ACC112 (cell line): ENCODE measurements around the gene PRPF8.
A peak's percentile ranks its signal among the peaks of the same experiment; 100 is the strongest.

Source experiments
- H2AFZ ChIP-seq: fragments of 200-600 bp; sonication (generic); one replicate; pipeline ENCODE4 v1.6.0; 2017; ENCODE audit warnings: antibody characterized with exemption, low read length; ENCODE audit not compliant: unreplicated experiment
- H3K27ac ChIP-seq: fragments of 200-600 bp; sonication (generic); 2 replicates; pipeline ENCODE4 v1.5.1; 2014; ENCODE audit warnings: low read depth, mild to moderate bottlenecking, antibody characterized with exemption, low read length, moderate library complexity
- H3K27me3 ChIP-seq: fragments of 200-600 bp; sonication (generic); 2 replicates; pipeline ENCODE4 v1.6.1; 2014; ENCODE audit warnings: mild to moderate bottlenecking, antibody characterized with exemption, low read length, moderate library complexity, mixed read lengths; ENCODE audit not compliant: insufficient read depth
- H3K36me3 ChIP-seq: fragments of 200-600 bp; sonication (generic); 2 replicates; pipeline ENCODE4 v1.6.1; 2016; ENCODE audit warnings: mild to moderate bottlenecking, antibody characterized with exemption, low read length, moderate library complexity, mixed read lengths; ENCODE audit not compliant: insufficient read depth
- H3K4me1 ChIP-seq: fragments of 200-600 bp; sonication (generic); one replicate; pipeline ENCODE4 v1.6.1; 2016; ENCODE audit warnings: low read length, mixed read lengths; ENCODE audit not compliant: insufficient read depth, unreplicated experiment, control insufficient read depth
- H3K4me3 ChIP-seq: fragments of 200-600 bp; sonication (generic); 2 replicates; pipeline ENCODE4 v1.5.1; 2014; ENCODE audit warnings: mild to moderate bottlenecking, low read depth, low read length
- H3K79me2 ChIP-seq: fragments of 200-600 bp; sonication (generic); one replicate; pipeline ENCODE4 v1.6.0; 2016; ENCODE audit warnings: low read length; ENCODE audit not compliant: control insufficient read depth, unreplicated experiment, insufficient read depth

PRPF8 gene

DNA sequence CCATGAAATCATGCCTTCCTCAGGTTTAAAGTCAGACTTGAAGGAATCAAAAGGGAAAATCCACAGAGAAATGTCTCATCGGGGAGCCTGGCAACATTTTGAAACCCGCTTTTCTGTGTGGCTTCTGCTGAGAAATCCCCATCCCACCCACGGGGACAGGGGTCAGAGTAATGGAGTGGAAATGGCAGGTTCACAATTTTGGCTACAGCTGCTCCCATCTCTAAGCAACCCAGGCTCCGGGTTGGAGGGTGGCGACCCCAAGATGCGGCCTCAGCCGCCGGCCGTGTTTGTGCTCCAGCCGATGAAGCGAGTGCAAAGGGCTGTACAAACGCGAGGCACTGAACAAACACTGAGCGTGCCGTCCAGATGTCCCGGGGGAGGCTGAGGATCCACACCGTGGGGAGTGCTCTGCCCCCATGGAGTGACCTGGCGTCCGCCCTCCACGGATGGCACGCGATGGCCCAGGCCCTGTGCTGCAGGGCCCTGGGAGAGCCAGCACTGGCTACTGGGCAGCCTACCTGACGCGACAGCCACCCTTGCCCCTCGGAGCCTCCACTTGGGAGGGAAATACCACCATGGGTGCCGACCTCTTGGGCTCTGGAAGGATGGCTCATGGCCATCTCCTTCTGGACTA lies 78.2 kb downstream of the PRPF8 start:
- peaks cover 11% of the 10 kb centered on the region for H3K4me1 ChIP-seq
- H3K27me3 ChIP-seq, result no peaks in the 10 kb centered on the region
- H3K79me2 ChIP-seq, result no peaks in the 10 kb centered on the region
- no peak overlapping the region for H3K4me3 ChIP-seq
- peak overlapping the region; percentile 44; the same call in 1 of the 2 replicates for H3K27ac ChIP-seq
- no peak overlapping the region for H2AFZ ChIP-seq
- H3K36me3 ChIP-seq, result no peaks in the 10 kb centered on the region

DNA sequence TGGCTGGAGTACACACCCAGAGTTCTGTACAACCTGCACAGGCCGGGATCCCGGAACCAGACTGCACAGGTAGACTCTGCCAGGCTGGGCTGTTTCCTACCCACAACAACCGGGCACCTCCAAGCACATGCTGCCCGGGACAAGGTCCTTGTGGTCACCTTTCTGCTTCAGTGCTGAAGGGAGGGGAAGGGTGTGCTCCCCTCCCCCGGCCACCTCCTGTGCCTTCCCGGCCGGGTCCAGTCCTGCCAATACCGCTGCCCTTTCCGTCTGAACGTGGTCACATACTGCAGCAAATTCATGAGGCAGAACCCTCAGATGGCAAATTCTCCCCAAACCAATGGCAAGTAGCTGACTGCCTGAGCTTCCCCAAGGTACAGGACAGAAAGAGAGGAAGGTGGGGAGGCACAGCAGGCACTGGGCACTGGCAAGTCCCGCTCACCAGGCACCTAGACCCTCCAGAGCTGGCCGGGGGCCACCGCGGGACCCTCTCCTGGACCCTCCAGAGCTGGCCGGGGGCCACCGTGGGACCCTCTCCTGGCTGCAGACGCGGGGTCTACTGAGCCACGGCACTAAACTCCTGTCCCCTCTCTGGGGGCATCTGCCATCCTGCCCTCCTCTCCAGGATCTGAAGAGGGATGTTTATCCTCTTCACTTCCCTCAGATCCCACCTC lies 78.9 kb downstream of the PRPF8 start:
- H3K27ac ChIP-seq, result no peak overlapping the region
- H2AFZ ChIP-seq, result no peak overlapping the region
- no peaks in the 10 kb centered on the region for H3K27me3 ChIP-seq
- H3K79me2 ChIP-seq, result no peaks in the 10 kb centered on the region
- H3K4me1 ChIP-seq, result peaks cover 11% of the 10 kb centered on the region
- no peaks in the 10 kb centered on the region for H3K36me3 ChIP-seq
- H3K4me3 ChIP-seq, result no peak overlapping the region

DNA sequence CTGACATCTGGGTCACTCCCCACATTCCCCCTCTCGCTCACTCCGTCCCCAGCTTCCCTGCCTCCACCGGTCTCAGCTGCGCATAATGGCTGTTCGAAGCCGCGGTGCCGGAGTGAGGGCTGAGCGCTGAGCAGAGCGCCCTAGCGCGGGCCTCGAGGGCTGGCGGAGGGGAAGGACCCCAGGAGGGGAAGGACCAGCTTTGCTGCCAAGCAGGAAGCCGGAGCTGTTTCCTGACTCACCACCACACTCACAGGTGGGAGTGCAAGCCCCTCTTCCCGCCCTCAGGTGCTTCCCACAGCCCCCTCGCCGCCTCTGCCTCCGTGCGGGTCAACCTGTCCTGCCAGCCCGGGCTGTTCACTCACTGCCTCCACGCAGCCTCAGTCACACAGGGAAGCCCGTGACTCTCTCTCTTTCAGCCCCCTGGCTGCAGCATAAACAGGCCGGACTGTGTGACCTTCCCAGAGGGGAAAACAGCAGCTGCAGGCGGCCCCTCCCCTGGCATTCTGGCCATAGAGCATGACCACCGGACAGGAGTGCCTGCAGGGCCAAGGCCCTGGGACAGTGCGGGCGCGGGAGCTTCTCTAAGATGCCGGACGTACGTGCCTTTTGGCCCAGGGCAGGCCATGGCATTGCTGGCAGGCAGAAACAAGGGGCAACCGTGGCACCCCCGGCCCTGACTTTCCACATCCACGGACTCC lies 79.7 kb downstream of the PRPF8 start:
- Histone ChIP-seq H3K27ac (no peak overlapping the region), H2AFZ (no peak overlapping the region), H3K36me3 (no peaks in the 10 kb centered on the region), H3K79me2 (no peaks in the 10 kb centered on the region), H3K27me3 (no peaks in the 10 kb centered on the region), H3K4me1 (peaks cover 11% of the 10 kb centered on the region), H3K4me3 (no peak overlapping the region)

DNA sequence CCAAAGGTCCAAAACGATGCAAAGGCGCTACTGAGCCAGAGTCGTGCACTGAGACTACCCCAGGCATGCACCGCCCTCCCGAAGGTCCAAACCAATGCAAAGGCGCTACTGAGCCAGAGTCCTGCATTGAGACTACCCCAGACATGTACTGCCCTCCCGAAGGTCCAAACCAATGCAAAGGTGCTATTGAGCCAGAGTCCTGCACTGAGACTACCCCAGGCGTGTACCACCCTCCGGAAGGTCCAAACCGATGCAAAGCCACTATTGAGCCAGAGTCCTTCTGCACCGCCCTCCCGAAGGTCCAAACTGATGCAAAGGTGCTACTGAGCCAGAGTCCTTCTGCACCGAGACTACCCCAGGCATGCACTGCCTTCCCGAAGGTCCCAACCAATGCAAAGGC lies 83.1 kb downstream of the PRPF8 start:
- H3K27me3 ChIP-seq, result no peaks in the 10 kb centered on the region
- H3K4me3 ChIP-seq, result no peak overlapping the region
- no peaks in the 10 kb centered on the region for H3K4me1 ChIP-seq
- no peaks in the 10 kb centered on the region for H3K36me3 ChIP-seq
- H3K27ac ChIP-seq, result no peak overlapping the region
- H3K79me2 ChIP-seq, result no peaks in the 10 kb centered on the region
- H2AFZ ChIP-seq, result no peak overlapping the region
